NCI-H1105 treated with DMSO at 0.1 percent for 48 hours (cell line): ENCODE results near the gene L3MBTL2.
A peak's percentile ranks its signal among the peaks of the same experiment; 100 is the strongest.
"Not testable (repeated sequence)": the region's sequence is repeated elsewhere in the genome, so short reads cannot be mapped to it uniquely, and the experiment has no call there.

Source experiments
- DNase-seq: peaks from one replicate; lab custom pipeline; 2025; lab: John Stamatoyannopoulos, UW

L3MBTL2 gene

GRCh38 chr22:41204992-41205900 lies at the start of gene L3MBTL2:
Gene L3MBTL2, plus strand, starts transcription at chr22:41205312. Its CDS starts 51 bp downstream, at chr22:41205363.
- DNase-seq: peak; percentile 95

- DNase-seq: no peak
Observed at GRCh38 chr22:41157083-41157482, 48.0 kb upstream of the L3MBTL2 start.

GRCh38 chr22:41169157-41169556 lies 36.0 kb upstream of the L3MBTL2 start:
- DNase-seq: no peak

GRCh38 chr22:41171996-41172395 lies 33.1 kb upstream of the L3MBTL2 start:
- DNase-seq: no peak

GRCh38 chr22:41175546-41175945 lies 29.6 kb upstream of the L3MBTL2 start:
- no peak for DNase-seq

GRCh38 chr22:41177040-41177621 lies 28.0 kb upstream of the L3MBTL2 start:
- no peak for DNase-seq

GRCh38 chr22:41177622-41178424 lies 27.3 kb upstream of the L3MBTL2 start:
- no peak for DNase-seq

GRCh38 chr22:41178425-41178975 lies 26.6 kb upstream of the L3MBTL2 start:
- no peak for DNase-seq

GRCh38 chr22:41180362-41180761 lies 24.8 kb upstream of the L3MBTL2 start:
- DNase-seq: not testable (repeated sequence)

- DNase-seq: no peak
Observed at GRCh38 chr22:41180926-41181325, 24.2 kb upstream of the L3MBTL2 start.

GRCh38 chr22:41181349-41182241 lies 23.5 kb upstream of the L3MBTL2 start:
- DNase-seq: no peak

GRCh38 chr22:41184679-41185078 lies 20.4 kb upstream of the L3MBTL2 start:
- DNase-seq: no peak

GRCh38 chr22:41191467-41191866 lies 13.6 kb upstream of the L3MBTL2 start:
- no peak for DNase-seq

GRCh38 chr22:41193829-41194228 lies 11.3 kb upstream of the L3MBTL2 start:
- no peak for DNase-seq

- peak; percentile 72 for DNase-seq
Observed at GRCh38 chr22:41197038-41197972, 7.8 kb upstream of the L3MBTL2 start.

- DNase-seq: peak; percentile 48
Observed at GRCh38 chr22:41198027-41198580, 7.0 kb upstream of the L3MBTL2 start.

GRCh38 chr22:41201141-41201540 lies 4.0 kb upstream of the L3MBTL2 start:
- DNase-seq: no peak

GRCh38 chr22:41203118-41203517 lies 2.0 kb upstream of the L3MBTL2 start:
- no peak for DNase-seq

- DNase-seq: no peak
Observed at GRCh38 chr22:41204066-41204465, 1.0 kb upstream of the L3MBTL2 start.

- no peak for DNase-seq
Observed at GRCh38 chr22:41206719-41207118, 1.6 kb downstream of the L3MBTL2 start.
